Epithelial cell of umbilical artery (primary cell): ENCODE results near the gene LAMB1. TPM values are rescaled to one million over a fixed set of nuclear protein-coding genes. Genes with fewer than 3 reads are reported as not detected.

Experiments used
- total RNA-seq: library from RNA; depleted of rRNA; stranded (reverse); fragments of >200 nt; gene quantifications from 2 replicates; pipeline ENCODE4 v1.2.3, GENCODE V29; 2014

Gene LAMB1
- 442 and 619 TPM in 2 replicates for total RNA-seq

GRCh38 chr7:108002726-108003598, at the start of gene LAMB1:
LAMB1 (minus strand) TSS chr7:108003161; CDS start chr7:108002885, 276 bp downstream.

GRCh38 chr7:107890962-107891635, 111.9 kb downstream of the LAMB1 start, which contains the start of gene DLD:
DLD (plus strand) TSS chr7:107891183; CDS start chr7:107891251, 68 bp downstream.

Other genes with a start within 250 kb of the LAMB1 start
- gene SLC26A3, start 199.9 kb downstream of the LAMB1 start, total RNA-seq: not detected in 2 replicates
- gene DLD, start 112.0 kb downstream of the LAMB1 start, total RNA-seq: 57.2 and 359 TPM in 2 replicates
- gene LAMB4, start 127.2 kb upstream of the LAMB1 start, total RNA-seq: 0.15 and 0.32 TPM in 2 replicates